HG02943 (cell line): Measurements from ENCODE around the gene CAMSAP1.

ENCODE experiments used
- ATAC-seq: cut with Tn5 transposase; IDR thresholded peaks from one replicate; pipeline ENCODE4 v1.9.1; 2021; ENCODE audit warnings: mild to moderate bottlenecking, low read depth, moderate library complexity; ENCODE audit not compliant: unreplicated experiment

The CAMSAP1 gene

GRCh38 chr9:135797507-135798262, 109.7 kb downstream of the CAMSAP1 start:
- ATAC-seq: no peak

GRCh38 chr9:135796784-135797485, 110.4 kb downstream of the CAMSAP1 start:
- no peak for ATAC-seq

GRCh38 chr9:135795391-135795790, 112.0 kb downstream of the CAMSAP1 start:
- ATAC-seq: no peak

GRCh38 chr9:135794361-135794885, 112.9 kb downstream of the CAMSAP1 start:
- no peak for ATAC-seq

- ATAC-seq: no peak
Observed at GRCh38 chr9:135794057-135794335, 113.3 kb downstream of the CAMSAP1 start.

- ATAC-seq: no peak
Observed at GRCh38 chr9:135793221-135794056, 113.9 kb downstream of the CAMSAP1 start.

- no peak for ATAC-seq
Observed at GRCh38 chr9:135792268-135793128, 114.8 kb downstream of the CAMSAP1 start.

- no peak for ATAC-seq
Observed at GRCh38 chr9:135791431-135792267, 115.7 kb downstream of the CAMSAP1 start.

- ATAC-seq: no peak
Observed at GRCh38 chr9:135790850-135791249, 116.5 kb downstream of the CAMSAP1 start.

GRCh38 chr9:135790356-135790755, 117.0 kb downstream of the CAMSAP1 start:
- ATAC-seq: no peak

GRCh38 chr9:135789838-135790291, 117.5 kb downstream of the CAMSAP1 start:
- ATAC-seq: no peak

- no peak for ATAC-seq
Observed at GRCh38 chr9:135788576-135789300, 118.6 kb downstream of the CAMSAP1 start.

GRCh38 chr9:135787776-135788575, 119.4 kb downstream of the CAMSAP1 start:
- no peak for ATAC-seq

GRCh38 chr9:135787317-135787716, 120.0 kb downstream of the CAMSAP1 start:
- no peak for ATAC-seq

- no peak for ATAC-seq
Observed at GRCh38 chr9:135786146-135786690, 121.1 kb downstream of the CAMSAP1 start.

- no peak for ATAC-seq
Observed at GRCh38 chr9:135785013-135785575, 122.3 kb downstream of the CAMSAP1 start.
